Kidney (tissue), 14 donors: ENCODE results near the gene POMT2. TPM values are rescaled to one million over a fixed set of nuclear protein-coding genes. Genes with fewer than 3 reads are reported as not detected.
A peak's percentile ranks its signal among the peaks of the same experiment; 100 is the strongest.

Experiments used
- DNase-seq, 5 donors: peaks; one replicate each; pipeline ENCODE4 v3.0.0-alpha.2; 2013 to 2020
- FAIRE-seq: peaks from 2 replicates; lab custom pipeline; 2012; peaks lifted over from hg19 to GRCh38; lab: Jason Lieb, UNC
- H3K27ac ChIP-seq, 2 donors: one replicate each; pipeline ENCODE4 v1.7.0; 2013; ENCODE audit warnings: low read depth in 2 of 2, low read length in 2 of 2, inconsistent platforms in 1 of 2
- H3K27me3 ChIP-seq: one replicate; pipeline ENCODE4 v1.7.1; 2013; ENCODE audit warnings: low read length, inconsistent platforms; ENCODE audit not compliant: control insufficient read depth, insufficient read depth
- H3K36me3 ChIP-seq, 3 donors: one replicate each; pipeline versions ENCODE4 v1.7.0 to v1.7.1; 2013; ENCODE audit warnings: low read length in 3 of 3, control low read depth in 1 of 3, inconsistent platforms in 1 of 3; ENCODE audit not compliant: insufficient read depth in 3 of 3, control insufficient read depth in 2 of 3
- H3K4me1 ChIP-seq, 3 donors: one replicate each; pipeline versions ENCODE4 v1.7.0 to v1.7.1; 2013; ENCODE audit warnings: low read length in 3 of 3, inconsistent platforms in 1 of 3, low read depth in 1 of 3; ENCODE audit not compliant: control insufficient read depth in 2 of 3, insufficient read depth in 2 of 3
- H3K4me3 ChIP-seq, 3 donors: one replicate each; pipeline versions ENCODE4 v1.7.0 to v1.8.1; 2013; ENCODE audit warnings: low read length in 3 of 3, control low read depth in 1 of 3, inconsistent platforms in 1 of 3
- H3K9ac ChIP-seq, 3 donors: one replicate each; pipeline versions ENCODE4 v1.7.0 to v1.7.1; 2013; ENCODE audit warnings: low read length in 3 of 3, control low read depth in 1 of 3, inconsistent platforms in 1 of 3
- H3K9me3 ChIP-seq, 3 donors: one replicate each; pipeline versions ENCODE4 v1.7.0 to v1.7.1; 2013; ENCODE audit warnings: low read length in 3 of 3, control low read depth in 1 of 3, inconsistent platforms in 1 of 3; ENCODE audit not compliant: control insufficient read depth in 2 of 3, insufficient read depth in 1 of 3
- CTCF ChIP-seq: IDR thresholded peaks from 3 replicates; pipeline ENCODE4 v1.5.1; 2012; ENCODE audit warnings: mild to moderate bottlenecking, moderate library complexity, borderline replicate concordance; ENCODE audit not compliant: insufficient read depth; ENCODE audit errors: extremely low read depth
- intact Hi-C: fragments of 100-400 bp; cut with DNase I; formaldehyde crosslinking; loops from one replicate; pipeline ENCODE4 v1.11.1; 2022
- polyA plus RNA-seq: library from polyadenylated mRNA; stranded (reverse); fragments of 350-450 nt; fragmentation: Illumina TruSeq; extraction: RNeasy Lipid Tissue Mini Kit (QIAGEN cat#74804); gene quantifications from one replicate; pipeline ENCODE4 v1.2.3, GENCODE V29; 2014; ENCODE audit warnings: low read depth, low replicate concordance; ENCODE audit not compliant: insufficient read depth
- total RNA-seq: library from RNA; stranded (reverse); fragmentation: NEBNext Ultra II Directional; extraction: Animal tissue kit (Norgen Biotek cat#: 25700); gene quantifications from one replicate; pipeline ENCODE4 v1.2.1, GENCODE V29; 2021
- donor health status: control.
- donor health status: control.
- donor health status: control.
- donor health status: control.
- donor health status: control.
- donor health status: DM: yes; HTN: yes; CAD: no.
- donor health status: Normal renal cell carcinoma (clear cell type).

The POMT2 gene
- total and polyA plus RNA-seq, 2 donors from 2014 or later = 18.2 to 34.7 TPM

GRCh38 chr14:77270361-77271112 is 50.1 kb downstream of the POMT2 start:
- Histone ChIP-seq H3K9me3 (peaks cover 0 to 17% (median 0%) of the 10 kb centered on the region in 3 donors), H3K4me3 (no peak overlapping the region), H3K9ac (no peak overlapping the region), H3K27me3 (peaks cover 4% of the 10 kb centered on the region), H3K27ac (no peak overlapping the region), H3K36me3 (no peaks in the 10 kb centered on the region), H3K4me1 (no peaks in the 10 kb centered on the region)
- peak in 1 of 5 donors; percentile 15 for DNase-seq
- intact Hi-C loops = no loop called here
- FAIRE-seq = no peak
- TF ChIP-seq CTCF = no peak

- no peaks in the 10 kb centered on the region for H3K4me1 ChIP-seq
- intact Hi-C loops = no loop called here
- DNase-seq (peak in 2 of 5 donors; percentile 25 to 39), FAIRE-seq (no peak)
- peaks cover 0 to 14% (median 0%) of the 10 kb centered on the region in 3 donors for H3K9me3 ChIP-seq
- no peaks in the 10 kb centered on the region for H3K36me3 ChIP-seq
- H3K9ac ChIP-seq = no peak overlapping the region
- no peak overlapping the region for H3K4me3 ChIP-seq
- no peak for TF ChIP-seq CTCF
- peaks cover 4% of the 10 kb centered on the region for H3K27me3 ChIP-seq
- no peak overlapping the region for H3K27ac ChIP-seq
Observed at GRCh38 chr14:77268989-77269600, 51.6 kb downstream of the POMT2 start.

DNA sequence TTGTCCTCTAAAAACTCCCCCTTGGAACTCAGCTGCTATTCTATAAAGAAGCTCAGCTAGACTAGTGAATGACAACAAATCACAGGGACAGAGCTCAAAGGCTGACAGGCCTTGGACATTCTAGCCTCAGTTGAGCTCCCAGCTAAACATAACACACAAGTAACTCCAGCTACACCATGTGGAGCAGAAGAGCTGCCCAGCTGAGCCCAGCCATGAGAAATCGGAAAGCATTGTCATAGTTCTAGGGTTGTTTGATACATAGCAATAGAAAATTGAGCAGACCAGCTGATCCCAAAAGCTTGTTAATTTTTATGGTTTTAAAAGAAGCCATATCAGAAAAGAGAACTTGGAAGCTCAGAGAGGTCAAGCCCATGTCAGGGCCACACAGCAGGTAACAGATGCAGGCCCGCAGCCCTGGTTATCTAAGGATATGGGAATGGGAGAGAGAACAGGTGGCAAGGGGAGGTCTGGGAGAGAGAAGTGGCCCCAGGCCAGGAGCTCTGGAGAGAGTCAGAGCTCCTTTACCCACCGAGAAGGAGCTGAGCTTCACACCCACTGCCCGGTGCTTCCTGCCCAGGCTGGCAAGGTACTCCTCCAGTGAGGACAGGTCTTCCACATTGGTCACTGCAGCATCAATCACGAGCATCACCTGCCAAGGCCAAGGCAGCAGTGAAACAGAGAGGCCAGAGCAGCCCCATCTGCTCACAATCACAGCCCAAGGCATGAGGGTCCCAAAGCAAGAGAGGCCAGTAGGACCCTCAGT is 52.6 kb downstream of the POMT2 start:
- no peak overlapping the region for H3K27ac ChIP-seq
- DNase-seq = no peak
- no peak overlapping the region for H3K4me3 ChIP-seq
- intact Hi-C loops = no loop called here
- no peak for TF ChIP-seq CTCF
- peaks cover 0 to 7% (median 0%) of the 10 kb centered on the region in 3 donors for H3K9me3 ChIP-seq
- H3K4me1 ChIP-seq = no peaks in the 10 kb centered on the region
- FAIRE-seq = no peak
- no peaks in the 10 kb centered on the region for H3K36me3 ChIP-seq
- H3K9ac ChIP-seq = no peak overlapping the region
- peaks cover 4% of the 10 kb centered on the region for H3K27me3 ChIP-seq
